ENCODE measurements around the gene PTDSS2.
"Not testable (repeated sequence)": the region's sequence is repeated elsewhere in the genome, so short reads cannot be mapped to it uniquely, and the experiment has no call there.

The PTDSS2 gene

DNA sequence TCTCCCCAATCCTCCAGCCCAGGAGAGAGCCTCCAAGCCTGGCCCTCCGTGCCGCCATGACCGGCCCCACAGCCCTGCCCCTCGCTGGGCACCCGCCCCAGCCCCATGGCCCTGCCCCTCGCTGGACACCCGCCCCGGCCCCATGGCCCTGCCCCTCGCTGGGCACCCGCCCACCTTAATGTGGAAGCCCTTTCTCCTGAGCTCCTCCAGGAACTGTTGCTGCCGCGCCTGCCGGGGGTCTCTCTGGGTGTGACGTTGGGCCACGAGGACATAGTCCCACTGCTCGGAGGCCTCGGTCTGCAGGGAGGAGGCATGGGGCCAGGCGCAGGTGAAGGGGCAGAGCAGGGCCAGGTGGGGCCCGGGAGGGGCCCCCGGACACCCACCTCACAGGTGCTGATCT is 16.4 kb upstream of the PTDSS2 start:
- DNase-seq: no peak

DNA sequence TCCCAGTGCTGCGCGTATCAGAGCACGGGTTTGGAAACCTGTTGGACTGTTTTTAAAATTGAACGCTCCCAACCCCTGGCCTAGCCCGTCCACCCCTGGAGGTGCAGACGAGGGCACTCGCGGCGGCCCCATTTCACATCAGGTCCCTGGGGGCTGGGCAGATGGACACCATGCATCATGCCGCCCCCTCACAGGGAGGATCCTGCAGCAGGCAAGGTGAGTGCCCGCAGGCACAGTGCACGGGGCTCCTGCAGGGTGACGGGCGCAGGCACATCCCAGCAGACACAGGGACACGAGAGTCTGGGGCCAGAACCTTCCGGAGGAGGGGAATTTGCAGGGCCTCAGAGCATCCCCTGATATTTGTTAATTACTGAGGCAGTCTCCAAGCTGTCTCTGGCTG is 15.6 kb upstream of the PTDSS2 start:
- DNase-seq: no peak

DNA sequence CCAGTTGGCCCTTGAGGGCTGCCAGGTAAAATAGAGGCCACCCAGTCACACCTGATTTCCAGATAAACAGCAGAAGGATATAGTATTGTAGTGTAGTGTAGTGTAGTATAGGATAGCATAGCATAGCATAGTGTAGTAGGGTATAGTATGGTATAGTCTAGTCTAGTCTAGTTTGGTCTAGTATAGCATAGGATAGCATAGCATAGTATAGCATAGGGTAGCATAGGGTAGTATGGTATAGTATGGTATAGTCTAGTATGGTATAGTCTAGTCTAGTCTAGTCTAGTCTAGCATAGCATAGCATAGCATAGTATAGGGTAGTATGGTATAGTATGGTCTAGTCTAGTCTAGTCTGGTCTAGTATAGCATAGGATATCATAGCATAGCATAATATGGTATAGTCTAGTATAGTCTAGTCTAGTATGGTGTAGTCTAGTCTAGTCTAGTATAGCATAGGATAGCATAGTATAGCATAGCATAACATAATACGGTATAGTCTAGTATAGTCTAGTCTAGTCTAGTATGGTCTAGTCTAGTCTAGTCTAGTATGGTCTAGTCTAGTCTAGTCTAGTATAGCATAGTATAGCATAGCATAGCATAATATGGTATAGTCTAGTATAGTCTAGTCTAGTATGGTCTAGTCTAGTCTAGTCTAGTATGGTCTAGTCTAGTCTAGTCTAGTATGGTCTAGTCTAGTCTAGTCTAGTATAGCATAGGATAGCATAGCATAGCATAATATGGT is 14.9 kb upstream of the PTDSS2 start:
- not testable (repeated sequence) for DNase-seq

DNA sequence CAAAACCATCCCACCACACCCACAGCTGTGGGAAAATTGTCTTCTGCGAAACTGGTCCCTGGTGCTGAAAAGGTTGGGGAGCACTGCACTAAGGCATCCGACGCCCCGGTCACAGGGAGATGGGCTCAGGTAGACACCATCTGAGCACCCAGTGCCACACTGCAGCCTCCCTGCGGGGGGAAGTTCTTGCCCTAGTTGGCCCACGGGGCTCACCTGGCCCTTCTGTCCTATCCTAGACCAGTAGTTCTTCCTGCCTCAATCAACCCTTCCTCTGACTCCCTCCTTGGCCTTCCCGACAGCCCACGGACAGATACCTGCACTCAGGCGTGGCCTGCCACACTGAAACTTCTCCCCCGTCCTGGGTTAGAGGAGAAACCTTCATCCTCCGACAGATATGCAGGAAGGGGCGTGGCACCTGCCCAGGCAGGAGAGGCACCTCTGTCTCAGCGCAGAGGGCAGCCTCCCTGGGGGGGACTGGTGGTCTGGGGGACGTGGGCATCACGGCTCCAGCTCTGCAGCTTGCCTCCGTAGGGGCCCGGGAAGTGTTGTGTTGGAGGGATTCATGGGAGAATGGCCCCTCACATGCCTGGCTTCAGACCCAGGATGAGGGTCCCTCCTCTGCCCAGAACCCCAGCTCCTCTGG is 12.7 kb upstream of the PTDSS2 start:
- DNase-seq: no peak

DNA sequence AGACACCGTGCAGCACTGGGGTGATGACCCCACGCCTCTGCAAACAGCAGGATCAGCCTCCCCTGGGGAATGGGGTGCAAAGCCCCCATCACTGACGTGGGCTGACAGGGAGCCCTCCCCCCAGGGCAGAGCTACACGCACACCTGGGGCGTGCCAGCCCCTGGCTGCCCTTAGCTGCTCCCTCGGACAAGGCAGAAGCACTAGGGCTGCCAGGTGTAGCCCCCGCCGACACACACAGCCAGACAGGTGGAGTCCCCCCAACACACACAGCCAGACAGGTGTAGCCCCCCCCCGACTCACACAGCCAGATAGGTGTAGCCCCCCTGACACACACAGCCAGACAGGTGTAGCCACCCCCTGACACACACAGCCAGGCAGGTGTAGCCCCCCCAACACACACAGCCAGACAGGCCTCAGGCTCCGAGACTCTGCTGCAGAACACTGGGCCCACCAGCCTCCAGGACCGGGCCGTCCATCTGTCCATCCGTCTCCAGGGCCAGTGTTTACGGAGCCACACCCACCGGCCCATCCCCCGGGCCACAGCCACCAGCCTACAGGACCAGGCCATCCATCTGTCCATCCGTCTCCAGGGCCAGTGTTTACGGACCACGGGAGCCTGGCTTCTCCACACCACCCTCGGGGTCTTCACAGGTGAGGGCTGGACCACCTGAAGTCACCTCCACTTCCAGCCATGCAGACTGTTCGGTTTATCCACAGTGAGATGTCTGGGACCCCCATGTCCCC is 11.8 kb upstream of the PTDSS2 start:
- no peak for DNase-seq

DNA sequence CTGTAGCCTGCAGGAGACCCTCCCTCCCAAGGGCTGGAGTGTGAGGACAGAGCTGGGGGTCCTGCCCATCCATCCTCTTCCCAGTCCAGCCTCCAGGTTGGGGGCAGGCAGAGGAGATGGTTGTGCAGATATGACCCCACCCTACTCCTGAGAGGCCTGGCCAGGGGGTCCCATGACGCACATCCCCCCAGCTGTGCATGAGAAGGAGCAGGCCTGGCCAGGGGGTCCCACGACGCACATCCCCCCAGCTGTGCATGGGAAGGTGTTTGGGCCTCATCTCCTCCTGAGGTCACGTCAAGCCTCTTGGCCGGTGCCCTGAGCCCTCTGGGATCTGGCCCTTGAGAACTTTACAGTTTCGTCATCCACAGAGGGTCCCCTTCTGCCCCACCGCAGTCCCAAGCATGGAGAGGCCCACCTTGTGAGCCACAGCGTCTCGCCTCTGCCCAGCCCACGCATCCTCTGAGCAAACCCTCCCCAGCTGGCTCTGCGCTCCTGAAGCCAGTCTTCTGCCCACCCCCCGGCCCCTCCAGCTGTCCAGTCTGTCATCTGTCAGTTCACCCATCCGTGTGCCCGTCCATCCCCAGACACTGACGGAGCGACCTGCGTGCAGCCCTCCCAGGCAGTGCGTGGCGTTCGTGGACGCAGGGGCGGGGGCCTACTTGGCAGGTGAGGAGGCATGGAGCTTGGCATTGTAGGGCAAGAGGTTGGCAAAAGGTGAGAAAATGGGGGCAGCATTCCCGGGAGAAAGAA is 10.6 kb upstream of the PTDSS2 start:
- DNase-seq: no peak

DNA sequence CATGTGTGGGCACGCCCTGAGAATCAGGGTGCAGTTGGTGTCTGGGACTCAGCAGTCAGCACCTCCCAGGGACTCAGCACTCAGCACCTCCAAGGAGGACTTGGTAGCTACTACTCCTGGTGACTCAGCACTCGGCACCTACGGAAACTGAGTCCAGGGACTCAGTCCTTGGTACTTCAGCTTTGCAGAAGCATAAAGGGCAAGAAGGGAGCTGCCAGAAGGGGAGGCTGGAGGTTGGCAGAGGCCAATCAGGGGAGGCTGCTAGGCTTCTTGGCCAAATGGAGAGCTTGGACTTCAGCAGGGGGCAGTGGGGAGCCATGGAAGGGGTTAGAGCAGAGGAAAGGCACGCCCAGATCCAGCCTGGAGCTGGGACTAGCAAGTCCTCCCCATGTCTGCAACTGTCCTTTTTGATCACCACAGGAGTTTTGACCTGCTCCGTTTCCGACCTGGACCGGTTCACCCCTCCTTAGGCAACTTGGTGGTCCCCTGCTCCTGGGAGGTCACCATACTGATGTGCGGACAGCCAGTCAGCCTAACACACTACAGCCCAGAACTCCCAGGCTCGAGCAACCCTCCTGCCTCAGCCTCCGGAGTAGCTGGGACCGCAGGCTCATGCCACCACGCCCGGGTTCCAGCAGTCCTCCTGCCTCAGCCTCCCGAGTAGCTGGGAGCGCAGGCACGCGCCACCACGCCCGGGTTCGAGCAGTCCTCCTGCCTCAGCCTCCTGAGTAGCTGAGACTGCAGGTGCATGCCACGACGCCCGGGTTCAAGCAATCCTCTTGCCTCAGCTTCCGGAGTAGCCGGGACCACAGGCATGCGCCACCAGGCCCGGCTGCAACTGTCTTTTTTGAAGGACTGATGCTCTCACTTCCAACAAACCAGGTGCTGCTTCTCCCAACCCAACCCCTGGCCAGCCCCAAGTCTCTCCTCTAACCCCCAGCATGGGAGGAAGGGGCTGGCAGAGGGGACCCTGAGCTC is 9.7 kb upstream of the PTDSS2 start:
- DNase-seq: peak in 2 of 3 donors; percentile 30 to 59

DNA sequence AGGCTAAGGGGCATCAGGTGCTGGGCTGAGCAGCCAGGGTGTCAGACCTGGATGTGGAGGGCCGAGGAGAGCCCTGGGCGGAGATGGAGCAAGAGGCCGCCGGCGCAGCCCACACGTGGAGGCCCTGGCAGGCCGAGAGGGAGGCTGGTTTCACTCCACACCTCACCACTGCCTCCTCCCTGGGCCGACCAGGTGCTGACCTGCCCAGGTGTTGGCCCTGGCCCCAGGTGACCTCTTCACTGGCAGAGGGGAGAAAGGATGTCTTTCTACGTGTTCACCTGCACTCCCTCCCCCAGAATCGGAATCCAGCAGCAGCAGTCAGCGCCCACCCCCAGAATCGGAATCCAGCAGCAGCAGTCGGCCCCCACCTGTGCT is 9.0 kb upstream of the PTDSS2 start:
- no peak for DNase-seq

DNA sequence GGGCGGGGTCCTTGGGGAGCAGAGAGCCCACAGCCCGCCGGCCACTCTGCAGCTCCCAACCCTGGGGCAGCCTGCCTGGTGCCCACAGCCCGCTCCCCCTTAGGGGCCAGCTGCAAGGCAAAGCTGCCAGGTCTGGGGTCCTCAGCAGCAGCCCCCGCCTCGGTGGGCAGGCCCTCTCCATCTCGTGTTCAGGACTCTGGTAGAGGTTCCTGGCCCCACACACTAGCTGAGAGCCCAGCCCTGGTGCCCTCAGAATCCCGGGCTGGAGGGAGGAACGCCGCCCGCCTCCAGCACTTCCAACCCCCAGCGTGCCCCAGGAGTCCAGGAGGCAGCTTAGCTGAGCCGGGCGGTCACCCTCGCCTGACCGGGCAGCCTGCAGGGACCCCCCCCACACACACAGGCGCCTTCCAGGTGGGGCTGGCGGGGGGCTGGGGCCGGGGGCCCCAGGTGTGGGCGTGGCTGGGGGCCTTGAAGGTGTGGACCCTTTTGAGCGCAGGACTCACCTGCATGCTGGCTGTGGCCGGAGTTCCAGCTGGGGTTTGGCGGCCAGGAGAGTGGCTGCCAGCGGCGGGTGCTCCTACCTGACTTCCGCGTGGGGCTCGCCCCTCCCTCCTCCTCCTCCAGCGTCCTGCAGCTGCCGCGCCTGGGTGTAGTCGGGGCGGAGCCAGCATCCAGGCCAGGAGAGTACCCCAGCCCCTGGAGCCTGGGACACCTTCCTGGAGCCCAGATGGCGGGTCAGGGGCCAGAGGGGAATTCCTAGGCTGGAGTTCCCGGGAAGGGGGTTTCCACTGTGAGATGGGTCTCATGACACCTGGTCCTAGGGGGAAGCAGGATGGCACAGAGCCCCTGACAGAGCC is 8.4 kb upstream of the PTDSS2 start, which contains the start of gene ANO9:
Gene ANO9 (minus strand): TSS at position 594 of the 857 bp plus-strand sequence. CDS start 85 bp downstream, at position 509.
- peak; percentile 20 to 54 (median 46) for DNase-seq

DNA sequence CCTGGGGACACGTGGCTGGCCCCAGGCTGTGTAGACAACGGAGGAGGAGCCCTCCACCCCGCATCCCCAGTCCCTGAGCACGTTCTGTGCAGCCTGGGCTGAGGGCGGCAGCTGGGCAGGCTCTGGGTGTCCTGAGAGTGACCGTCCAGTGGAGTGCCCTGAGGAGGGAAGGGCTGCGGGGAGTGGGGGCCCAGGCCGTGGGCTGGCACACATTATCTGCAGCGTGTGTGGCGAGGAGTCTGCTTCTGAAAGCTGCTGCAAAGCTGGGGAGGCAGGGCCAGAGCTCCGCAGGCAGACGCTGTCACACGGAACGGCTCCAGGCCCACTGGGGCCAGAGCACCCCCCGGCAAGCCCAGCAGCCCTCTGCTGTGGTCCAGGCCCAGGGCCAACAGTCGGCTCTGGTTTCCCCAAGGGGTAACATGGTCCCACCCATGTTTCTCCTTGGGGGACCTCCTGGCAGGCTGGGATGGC is 7.4 kb upstream of the PTDSS2 start:
- no peak for DNase-seq

DNA sequence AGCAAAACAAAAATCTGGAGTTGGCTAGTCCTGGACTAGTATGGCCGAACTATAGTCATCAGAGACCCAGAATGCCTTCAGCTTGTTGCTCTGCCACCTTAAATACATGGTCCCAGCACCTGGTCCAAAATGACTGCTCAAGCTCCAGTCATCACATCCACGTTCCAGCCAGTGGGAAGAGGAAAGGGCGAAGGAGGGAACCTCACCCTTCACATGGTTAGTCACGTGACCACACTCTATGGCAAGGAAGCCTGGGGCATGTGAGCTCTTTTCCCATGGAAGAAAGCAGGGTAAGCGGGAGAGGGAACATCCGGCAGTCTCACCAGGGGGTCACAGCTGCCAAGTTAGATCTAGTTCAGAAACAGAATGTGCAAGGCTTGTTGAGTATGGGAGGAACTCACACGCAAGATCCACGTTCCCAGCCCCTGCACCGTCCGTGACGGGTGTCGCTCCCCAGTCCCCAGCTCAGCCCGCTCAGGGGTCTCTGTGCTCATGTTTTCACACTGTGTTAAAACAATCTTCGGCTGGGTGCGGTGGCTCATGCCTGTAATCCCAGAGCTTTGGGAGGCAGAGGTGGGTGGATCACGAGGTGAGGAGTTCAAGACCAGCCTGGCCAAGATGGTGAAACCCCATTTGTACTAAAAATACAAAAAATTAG is 6.4 kb upstream of the PTDSS2 start:
- no peak for DNase-seq

DNA sequence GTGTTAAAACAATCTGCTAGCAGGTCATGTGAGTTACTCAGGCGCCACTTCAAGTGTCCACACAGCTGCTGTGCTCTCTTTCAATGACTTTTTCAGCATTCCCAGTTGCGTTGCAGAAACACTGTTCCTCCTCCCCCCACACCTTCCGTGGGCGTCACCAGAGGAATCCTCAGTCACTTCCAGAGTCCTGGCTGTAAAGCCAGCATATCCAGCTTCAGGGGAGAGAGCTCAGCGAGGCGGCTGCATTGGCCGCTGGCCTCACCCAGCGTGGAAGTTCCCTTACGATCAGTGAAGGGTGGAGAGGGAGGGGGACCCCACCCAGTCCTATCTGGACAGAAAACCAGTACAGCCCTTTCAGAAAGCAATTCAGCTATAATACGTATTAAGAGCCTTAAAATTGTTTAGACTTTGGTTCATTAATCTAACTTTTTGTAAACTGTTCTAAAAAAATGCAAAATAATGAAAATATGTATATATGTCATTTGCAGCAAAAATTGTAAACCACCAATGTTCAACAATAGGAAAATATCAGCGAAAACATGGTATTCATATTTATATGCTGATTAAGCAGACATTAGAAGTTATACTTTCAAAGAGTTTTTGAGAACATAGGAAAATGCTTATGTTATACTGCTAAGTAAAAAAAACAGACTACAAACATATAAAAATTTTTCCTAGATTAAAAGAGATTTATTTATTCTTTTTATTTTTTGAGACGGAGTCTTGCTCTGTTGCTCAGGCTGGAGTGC is 5.5 kb upstream of the PTDSS2 start:
- peak in 1 of 3 donors; percentile 15 for DNase-seq

DNA sequence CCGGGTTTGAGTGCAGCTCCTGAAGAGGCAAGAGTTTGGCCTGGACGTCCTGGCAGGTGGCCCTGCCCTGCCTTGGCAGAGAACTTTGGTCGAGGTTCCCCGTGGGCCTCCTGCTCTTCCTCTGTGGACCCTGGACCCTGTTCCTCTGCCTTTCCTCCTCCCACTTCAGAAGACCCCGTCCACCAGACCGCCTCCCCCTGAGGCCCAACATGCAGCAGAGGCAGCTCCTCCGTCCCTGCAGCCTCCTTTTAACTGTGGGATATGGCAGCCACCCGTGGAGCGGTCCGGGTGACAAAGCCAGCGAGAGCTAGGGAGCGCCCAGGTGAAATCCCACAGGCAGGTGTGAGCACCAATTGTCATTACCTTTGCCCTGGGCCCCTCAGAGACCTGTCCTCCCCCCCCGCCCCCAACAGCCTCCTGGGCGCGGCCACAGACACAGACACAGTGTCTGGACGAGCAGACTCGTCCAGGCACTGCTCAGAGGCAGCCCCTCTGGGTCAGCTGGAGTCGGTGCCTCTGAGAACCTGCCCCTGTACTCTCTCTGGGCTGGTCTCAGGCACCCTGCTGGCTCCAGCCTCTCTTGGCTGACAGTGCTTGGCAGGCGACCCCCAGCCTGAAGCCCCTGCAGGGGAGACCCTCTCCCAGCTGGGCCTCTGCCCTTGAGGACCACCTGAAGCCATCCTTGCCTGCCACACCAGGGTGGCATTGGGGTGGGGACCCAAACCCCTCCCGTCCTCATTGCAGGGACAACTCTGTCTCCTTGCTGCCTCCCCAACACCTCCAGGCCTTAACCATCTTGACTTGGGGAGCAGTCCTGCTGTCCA is 4.1 kb upstream of the PTDSS2 start:
- no peak for DNase-seq

DNA sequence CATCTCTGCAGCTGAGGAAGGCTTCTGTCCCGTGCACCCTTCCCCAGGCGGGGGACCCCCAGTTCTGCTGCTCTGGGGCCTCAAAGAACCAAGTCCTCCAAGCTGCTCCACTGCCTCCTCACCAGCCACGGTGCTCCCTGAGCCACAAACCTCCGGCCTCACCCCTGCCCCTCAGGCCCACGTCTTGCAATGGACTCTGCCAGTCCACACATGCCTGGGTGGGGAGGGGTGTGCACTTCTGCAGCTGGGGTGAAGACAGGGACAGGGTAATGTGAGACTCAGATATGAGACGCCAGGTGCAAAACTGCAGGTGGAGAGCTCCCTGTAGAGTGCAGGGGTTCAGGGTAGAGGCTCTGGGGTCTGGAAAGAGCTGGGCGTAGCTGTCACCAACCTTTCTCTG is 3.2 kb upstream of the PTDSS2 start:
- DNase-seq: no peak

DNA sequence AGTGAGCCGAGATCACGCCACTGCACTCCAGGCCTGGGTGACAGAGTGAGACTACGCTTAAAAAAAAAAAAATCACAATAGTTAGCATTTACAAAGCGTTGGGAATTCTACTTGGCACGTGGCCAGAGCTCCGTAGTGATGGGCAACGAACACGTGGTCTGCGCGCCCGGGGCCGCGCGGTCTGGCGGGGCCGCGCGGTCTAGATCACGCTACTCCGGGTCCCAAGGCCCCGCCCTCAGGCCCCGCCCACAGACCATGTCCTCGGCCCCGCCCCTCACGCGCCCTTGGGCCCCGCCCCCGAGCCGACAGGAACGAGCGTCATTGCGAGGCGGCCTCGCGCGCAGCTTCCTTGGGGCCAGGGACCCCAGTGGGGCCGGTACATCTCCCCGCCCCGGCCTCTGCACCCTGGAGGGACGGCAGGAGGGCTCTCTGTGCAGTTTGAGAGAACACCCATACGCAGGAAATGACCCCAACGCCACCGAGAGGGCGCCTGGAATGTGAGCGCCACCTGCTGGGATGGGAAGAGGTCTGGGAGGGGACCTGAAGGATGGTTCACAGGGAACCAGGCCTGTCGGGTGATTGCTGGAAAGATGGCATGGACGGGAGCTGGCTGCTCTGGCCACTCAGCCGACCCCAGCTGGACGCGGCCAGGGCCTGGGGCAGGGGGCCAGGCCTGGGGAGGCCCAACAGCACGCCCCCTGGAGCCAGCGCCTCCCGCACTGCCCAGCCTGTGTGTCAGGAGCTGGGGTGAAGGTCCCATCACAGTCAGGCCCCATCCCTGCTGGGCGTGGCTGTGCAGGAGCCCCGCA is 2.0 kb upstream of the PTDSS2 start:
- peak; percentile 93 to 99 (median 98) for DNase-seq

DNA sequence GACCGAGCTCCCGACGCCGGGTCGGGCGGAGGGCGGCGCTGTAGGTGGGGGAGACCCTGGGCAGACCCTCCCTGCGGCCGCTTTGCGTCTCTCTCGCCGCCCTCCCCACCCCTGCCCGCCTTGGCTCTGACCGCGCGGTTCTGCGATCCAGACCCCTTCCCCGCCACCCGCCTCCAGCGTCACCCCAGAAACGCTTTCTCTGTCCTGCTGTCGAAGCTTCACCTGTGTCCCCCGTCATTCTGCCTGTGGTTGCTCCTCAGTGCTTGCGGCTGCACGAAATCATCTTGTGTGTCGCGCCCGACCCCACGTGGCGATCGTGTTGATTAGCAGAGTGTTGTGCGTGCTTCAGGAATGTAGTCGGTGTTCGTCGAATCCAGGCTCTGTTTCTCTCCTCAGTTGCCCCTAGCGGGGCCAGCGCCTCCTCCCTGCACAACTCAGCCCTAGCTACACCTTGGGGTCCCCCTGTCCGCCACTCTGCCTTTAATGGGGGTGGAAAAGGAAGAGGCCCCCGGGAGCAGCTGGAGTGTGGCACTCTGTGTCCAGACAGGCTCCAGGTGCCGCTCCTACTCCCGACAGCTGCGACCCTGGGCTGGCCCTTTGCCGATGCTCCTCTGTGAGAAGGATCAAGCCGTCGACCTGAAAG is 851 bp downstream of the PTDSS2 start:
- peak; percentile 58 to 73 (median 63) for DNase-seq

DNA sequence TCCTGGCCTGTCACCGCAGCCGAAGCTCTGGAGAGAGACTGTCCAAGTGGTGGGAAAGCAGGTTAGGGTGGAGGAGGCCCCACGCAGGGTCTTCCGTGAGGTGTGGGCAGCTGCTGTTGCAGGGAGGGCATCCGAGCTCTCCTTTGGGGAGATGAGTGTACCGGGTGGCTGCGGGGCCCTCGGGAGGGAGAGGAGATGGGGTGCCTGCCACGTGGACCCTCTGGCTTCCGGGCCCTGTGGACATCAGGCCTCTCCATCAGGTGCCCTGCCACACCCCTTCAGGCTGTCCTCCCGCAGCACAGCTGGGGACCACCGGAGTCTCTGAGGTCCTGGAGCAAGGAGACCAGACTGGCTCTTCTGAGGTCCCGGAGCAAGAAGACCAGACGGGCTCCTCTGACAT is 1.7 kb downstream of the PTDSS2 start:
- DNase-seq: no peak

Data from suppressor macrophage treated with lipopolysaccharide for 1 hour (primary cell).